WTC11 (cell line): ENCODE results near the gene ACVR2B. TPM values are rescaled to one million over a fixed set of nuclear protein-coding genes. Genes with fewer than 3 reads are reported as not detected.
A peak's percentile ranks its signal among the peaks of the same experiment; 100 is the strongest.
"Not testable (repeated sequence)": the region's sequence is repeated elsewhere in the genome, so short reads cannot be mapped to it uniquely, and the experiment has no call there.

Source experiments
- ATAC-seq: fragments of 200-7000 bp; cut with Tn5 transposase; 2 replicates; pipeline ENCODE4 v1.10.0; 2021; ENCODE audit warnings: mild to moderate bottlenecking, moderate library complexity
- CTCF ChIA-PET: fragments of 300-600 bp; sonication (Branson Sonifier 250); formaldehyde crosslinking; loops from one replicate; lab custom pipeline; 2021; ENCODE audit warnings: antibody characterized with exemption; lab: Charles Lee
- POLR2A ChIA-PET: fragments of 350-600 bp; sonication (Branson Sonifier 250); formaldehyde crosslinking; loops from one replicate; lab custom pipeline; 2021; ENCODE audit warnings: antibody characterized with exemption; lab: Charles Lee
- DNase-seq: peaks from one replicate; pipeline ENCODE4 v3.0.0; 2021; ENCODE audit warnings: low spot score
- H3K27ac Mint-ChIP-seq: 2 replicates; pipeline ENCODE4 v1.8.0; 2021; ENCODE audit warnings: mixed read lengths
- H3K27me3 Mint-ChIP-seq: 2 replicates; pipeline ENCODE4 v1.8.0; 2021; ENCODE audit warnings: low read depth, mild to moderate bottlenecking, moderate library complexity, mixed read lengths
- H3K36me3 Mint-ChIP-seq: 2 replicates; pipeline ENCODE4 v1.8.0; 2021; ENCODE audit warnings: mixed read lengths
- H3K4me1 Mint-ChIP-seq: 2 replicates; pipeline ENCODE4 v1.8.0; 2022; ENCODE audit warnings: mixed read lengths
- H3K4me3 Mint-ChIP-seq: 2 replicates; pipeline ENCODE4 v1.8.0; 2021; ENCODE audit warnings: mild to moderate bottlenecking, moderate library complexity, mixed read lengths
- H3K9me3 Mint-ChIP-seq: 2 replicates; pipeline ENCODE4 v1.8.0; 2021; ENCODE audit warnings: mixed read lengths
- ELF4 ChIP-seq: sonication (generic); formaldehyde crosslinking; IDR thresholded peaks from 2 replicates; pipeline ENCODE4 v1.8.1; 2022; ENCODE audit warnings: low read depth, mild to moderate bottlenecking, moderate library complexity, missing genetic modification reagents
- KAT7 ChIP-seq: sonication (generic); formaldehyde crosslinking; IDR thresholded peaks from 2 replicates; pipeline ENCODE4 v1.8.1; 2023; ENCODE audit warnings: missing genetic modification reagents, mild to moderate bottlenecking, borderline replicate concordance
- MYBL2 ChIP-seq: sonication (generic); formaldehyde crosslinking; IDR thresholded peaks from 2 replicates; pipeline ENCODE4 v1.8.1; 2023; ENCODE audit warnings: mild to moderate bottlenecking, moderate library complexity, missing genetic modification reagents
- TEAD4 ChIP-seq: sonication (generic); formaldehyde crosslinking; IDR thresholded peaks from 2 replicates; pipeline ENCODE4 v1.8.0; 2022; ENCODE audit warnings: mild to moderate bottlenecking, missing genetic modification reagents
- TP53 ChIP-seq: sonication (generic); formaldehyde crosslinking; IDR thresholded peaks from 2 replicates; pipeline ENCODE4 v1.8.1; 2023; ENCODE audit warnings: mild to moderate bottlenecking, missing genetic modification reagents
- total RNA-seq: library from RNA; stranded (reverse); gene quantifications from 3 replicates; pipeline ENCODE4 v1.2.3, GENCODE V29; 2021
- TF ChIP-seq, protein P1 (sequence below): sonication (generic); formaldehyde crosslinking; IDR thresholded peaks from 2 replicates; pipeline ENCODE4 v1.8.1; 2023; ENCODE audit warnings: mild to moderate bottlenecking, missing genetic modification reagents, moderate library complexity
- TF ChIP-seq, protein P2 (sequence below): sonication (generic); formaldehyde crosslinking; IDR thresholded peaks from 2 replicates; pipeline ENCODE4 v1.8.0; 2022; ENCODE audit warnings: missing genetic modification reagents
- TF ChIP-seq, protein P3 (sequence below): fragments of 250-450 bp; sonication (Bioruptor Pico); IDR thresholded peaks from 2 replicates; pipeline ENCODE4 v1.8.0; 2021; ENCODE audit warnings: mild to moderate bottlenecking

Gene ACVR2B
- total RNA-seq, 1 experiment from 2014 or later = 104 TPM

DNA sequence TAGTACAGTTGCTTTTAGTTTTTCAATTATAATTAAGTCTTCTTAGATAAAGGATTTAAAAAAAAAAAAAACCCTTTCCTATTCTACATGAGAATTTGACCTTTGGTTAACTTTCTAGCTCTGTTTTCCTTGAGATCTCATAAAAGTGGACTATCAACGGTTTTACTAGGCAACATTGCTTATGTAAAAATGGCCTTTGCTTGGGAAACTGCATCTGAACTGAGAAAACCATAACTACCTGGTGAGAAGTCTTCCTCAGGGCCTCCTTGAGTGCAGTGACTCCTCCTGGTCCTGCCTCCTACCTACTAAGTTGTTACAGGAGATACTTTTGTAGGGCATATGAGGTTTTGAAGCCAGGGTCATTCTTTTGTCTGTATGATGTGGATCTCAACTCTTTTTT is 42.1 kb upstream of the ACVR2B start (continued):
- TF ChIP-seq, protein P1, sequence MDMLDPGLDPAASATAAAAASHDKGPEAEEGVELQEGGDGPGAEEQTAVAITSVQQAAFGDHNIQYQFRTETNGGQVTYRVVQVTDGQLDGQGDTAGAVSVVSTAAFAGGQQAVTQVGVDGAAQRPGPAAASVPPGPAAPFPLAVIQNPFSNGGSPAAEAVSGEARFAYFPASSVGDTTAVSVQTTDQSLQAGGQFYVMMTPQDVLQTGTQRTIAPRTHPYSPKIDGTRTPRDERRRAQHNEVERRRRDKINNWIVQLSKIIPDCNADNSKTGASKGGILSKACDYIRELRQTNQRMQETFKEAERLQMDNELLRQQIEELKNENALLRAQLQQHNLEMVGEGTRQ = no peak
- TF ChIP-seq, protein P2, sequence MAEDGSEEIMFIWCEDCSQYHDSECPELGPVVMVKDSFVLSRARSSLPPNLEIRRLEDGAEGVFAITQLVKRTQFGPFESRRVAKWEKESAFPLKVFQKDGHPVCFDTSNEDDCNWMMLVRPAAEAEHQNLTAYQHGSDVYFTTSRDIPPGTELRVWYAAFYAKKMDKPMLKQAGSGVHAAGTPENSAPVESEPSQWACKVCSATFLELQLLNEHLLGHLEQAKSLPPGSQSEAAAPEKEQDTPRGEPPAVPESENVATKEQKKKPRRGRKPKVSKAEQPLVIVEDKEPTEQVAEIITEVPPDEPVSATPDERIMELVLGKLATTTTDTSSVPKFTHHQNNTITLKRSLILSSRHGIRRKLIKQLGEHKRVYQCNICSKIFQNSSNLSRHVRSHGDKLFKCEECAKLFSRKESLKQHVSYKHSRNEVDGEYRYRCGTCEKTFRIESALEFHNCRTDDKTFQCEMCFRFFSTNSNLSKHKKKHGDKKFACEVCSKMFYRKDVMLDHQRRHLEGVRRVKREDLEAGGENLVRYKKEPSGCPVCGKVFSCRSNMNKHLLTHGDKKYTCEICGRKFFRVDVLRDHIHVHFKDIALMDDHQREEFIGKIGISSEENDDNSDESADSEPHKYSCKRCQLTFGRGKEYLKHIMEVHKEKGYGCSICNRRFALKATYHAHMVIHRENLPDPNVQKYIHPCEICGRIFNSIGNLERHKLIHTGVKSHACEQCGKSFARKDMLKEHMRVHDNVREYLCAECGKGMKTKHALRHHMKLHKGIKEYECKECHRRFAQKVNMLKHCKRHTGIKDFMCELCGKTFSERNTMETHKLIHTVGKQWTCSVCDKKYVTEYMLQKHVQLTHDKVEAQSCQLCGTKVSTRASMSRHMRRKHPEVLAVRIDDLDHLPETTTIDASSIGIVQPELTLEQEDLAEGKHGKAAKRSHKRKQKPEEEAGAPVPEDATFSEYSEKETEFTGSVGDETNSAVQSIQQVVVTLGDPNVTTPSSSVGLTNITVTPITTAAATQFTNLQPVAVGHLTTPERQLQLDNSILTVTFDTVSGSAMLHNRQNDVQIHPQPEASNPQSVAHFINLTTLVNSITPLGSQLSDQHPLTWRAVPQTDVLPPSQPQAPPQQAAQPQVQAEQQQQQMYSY (CRISPR knock-in tag) = no peak
- TF ChIP-seq KAT7 (CRISPR knock-in tag) (no peak), MYBL2 (no peak)

DNA sequence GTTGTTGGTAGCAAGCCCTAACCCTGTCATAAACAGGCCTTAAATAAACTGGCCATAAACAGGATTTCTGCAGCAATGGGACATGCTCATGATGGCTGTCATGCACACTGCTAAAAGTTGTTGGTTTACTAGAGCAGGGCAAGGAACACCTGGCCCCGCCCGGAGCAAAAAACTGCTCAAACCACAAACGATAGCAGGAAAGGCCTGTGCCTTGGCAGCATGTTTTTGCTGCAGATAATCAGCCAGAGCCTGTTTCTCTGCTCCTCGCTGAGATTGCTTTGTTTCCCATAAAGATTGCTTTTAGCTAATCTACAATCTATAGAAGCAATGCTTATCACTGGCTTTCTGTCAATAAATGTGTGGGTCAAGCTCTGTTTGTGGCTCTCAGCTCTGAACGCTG is 32.9 kb upstream of the ACVR2B start:
- H3K27ac Mint-ChIP-seq, H3K4me3 Mint-ChIP-seq, CTCF ChIA-PET, ATAC-seq, POLR2A ChIA-PET, DNase-seq, H3K36me3 Mint-ChIP-seq, H3K27me3 Mint-ChIP-seq, H3K9me3 Mint-ChIP-seq: not testable (repeated sequence)
- H3K4me1 Mint-ChIP-seq = peaks cover 31% of the 10 kb centered on the region

DNA sequence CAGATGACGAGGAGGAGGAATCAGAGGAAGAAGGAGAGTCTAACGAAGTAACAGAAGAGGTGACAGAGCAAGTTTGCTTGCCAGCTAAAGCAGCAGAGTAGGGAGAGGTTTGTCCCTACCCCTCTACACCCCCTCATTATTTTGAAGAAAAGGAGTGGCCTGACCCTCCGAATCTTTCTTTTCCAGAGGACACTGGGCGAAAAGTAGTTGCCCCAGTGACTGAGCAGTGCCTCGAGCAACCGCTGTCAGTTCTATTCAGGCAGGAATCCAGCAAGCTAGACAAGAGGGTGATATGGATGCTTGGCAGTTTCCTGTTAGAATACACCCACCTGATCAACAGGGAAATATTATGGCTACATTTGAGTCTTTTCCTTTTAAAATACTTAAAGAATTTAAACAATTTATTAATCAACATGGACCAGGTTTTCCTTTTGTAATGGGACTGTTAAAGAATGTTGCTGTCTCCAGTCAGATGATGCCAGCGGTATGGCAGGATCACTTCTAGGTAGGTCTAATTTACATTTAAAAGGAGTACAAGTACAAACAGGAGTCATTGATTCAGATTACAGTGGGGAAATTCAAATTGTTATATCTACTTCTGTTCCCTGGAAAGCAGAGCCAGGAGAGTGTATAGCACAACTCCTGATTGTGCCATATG is 31.9 kb upstream of the ACVR2B start:
- Mint-ChIP-seq H3K36me3 (no peaks in the 10 kb centered on the region), H3K27ac (peak overlapping the region; percentile 94), H3K27me3 (no peaks in the 10 kb centered on the region), H3K4me1 (peaks cover 31% of the 10 kb centered on the region), H3K4me3 (peak overlapping the region; percentile 18; the same call in 1 of the 2 replicates), H3K9me3 (0 out of 2 replicates have a peak, but pooled peaks cover 3% of the 10 kb centered on the region)
- ChIA-PET POLR2A (interaction anchor here (0.7 kb wide), 1 partner anchor 34 kb away, joined by 3 read pairs; no protein-coding TSS in a partner anchor), CTCF (interaction anchor here (0.6 kb wide), 1 partner anchor 1120 kb away, joined by 3 read pairs; no protein-coding TSS in a partner anchor)
- ATAC-seq (peak; percentile 71), DNase-seq (no peak)
- no peak for TF ChIP-seq ELF4 (CRISPR knock-in tag)
- no peak for TF ChIP-seq TP53 (CRISPR knock-in tag)
- no peak for TF ChIP-seq TEAD4
- TF ChIP-seq, protein P3, sequence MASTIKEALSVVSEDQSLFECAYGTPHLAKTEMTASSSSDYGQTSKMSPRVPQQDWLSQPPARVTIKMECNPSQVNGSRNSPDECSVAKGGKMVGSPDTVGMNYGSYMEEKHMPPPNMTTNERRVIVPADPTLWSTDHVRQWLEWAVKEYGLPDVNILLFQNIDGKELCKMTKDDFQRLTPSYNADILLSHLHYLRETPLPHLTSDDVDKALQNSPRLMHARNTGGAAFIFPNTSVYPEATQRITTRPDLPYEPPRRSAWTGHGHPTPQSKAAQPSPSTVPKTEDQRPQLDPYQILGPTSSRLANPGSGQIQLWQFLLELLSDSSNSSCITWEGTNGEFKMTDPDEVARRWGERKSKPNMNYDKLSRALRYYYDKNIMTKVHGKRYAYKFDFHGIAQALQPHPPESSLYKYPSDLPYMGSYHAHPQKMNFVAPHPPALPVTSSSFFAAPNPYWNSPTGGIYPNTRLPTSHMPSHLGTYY = no peak

DNA sequence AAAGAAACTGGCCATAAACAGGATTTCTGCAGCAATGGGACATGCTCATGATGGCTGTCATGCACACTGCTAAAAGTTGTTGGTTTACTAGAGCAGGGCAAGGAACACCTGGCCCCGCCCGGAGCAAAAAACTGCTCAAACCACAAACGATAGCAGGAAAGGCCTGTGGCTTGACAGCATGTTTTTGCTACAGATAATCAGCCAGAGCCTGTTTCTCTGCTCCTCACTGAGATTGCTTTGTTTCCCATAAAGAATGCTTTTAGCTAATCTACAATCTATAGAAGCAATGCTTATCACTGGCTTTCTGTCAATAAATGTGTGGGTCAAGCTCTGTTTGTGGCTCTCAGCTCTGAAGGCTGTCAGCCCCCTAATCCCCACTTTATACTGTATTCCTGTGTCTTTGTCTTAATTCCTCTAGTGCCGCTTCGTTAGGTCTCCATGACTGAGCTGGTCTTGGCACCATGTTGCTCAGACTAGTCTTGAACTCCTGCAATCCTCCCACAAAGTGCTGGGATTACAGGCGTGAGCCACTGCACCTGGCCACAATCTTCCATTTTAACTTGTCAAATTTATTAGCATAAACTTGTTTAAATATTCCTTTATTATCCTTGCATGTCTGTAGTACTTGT is 26.8 kb upstream of the ACVR2B start:
- peaks cover 24% of the 10 kb centered on the region for H3K36me3 Mint-ChIP-seq
- H3K27me3 Mint-ChIP-seq, ATAC-seq, H3K4me3 Mint-ChIP-seq, H3K27ac Mint-ChIP-seq, POLR2A ChIA-PET, DNase-seq: not testable (repeated sequence)
- CTCF ChIA-PET = interaction anchor here (1.7 kb wide), 1 partner anchor 80 kb away, joined by 3 read pairs; the partner anchor contains the start of gene XYLB
- peaks cover 13% of the 10 kb centered on the region for H3K4me1 Mint-ChIP-seq
- H3K9me3 Mint-ChIP-seq = peaks cover 35% of the 10 kb centered on the region

DNA sequence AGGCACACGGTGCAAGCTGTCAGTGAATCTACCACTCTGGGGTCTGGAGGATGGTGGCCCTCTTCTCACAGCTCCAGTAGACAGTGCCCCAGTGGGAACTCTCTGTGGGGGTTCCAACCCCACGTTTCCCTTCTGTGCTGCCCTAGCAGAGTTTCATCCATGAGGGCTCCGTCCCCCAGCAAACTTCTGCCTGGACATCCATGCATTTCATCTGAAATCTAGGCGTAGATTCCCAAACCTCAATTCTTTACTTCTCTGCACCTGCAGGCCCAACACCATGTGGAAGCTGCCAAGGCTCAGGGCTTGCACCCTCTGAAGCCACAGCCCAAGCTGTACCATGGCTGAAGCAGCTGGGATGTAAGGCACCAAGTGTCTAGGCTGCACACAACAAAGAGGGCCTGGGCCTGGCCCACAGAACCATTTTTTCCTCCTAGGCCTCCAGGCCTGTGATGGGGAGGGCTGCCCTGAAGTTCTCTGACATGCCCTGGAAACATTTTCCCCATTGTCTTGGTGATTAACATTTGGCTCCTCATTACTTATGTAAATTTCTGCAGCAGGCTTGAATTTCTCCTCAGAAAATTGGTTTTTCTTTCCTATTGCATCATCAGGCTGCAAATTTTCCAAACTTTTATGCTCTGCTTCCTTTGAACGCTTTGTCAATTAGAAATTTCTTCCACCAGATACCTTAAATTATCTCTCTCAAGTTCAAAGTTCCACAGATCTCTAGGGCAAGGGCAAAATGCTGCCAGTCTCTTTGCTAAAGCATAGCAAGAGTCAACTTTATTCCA is 20.6 kb upstream of the ACVR2B start:
- Mint-ChIP-seq H3K9me3 (peaks cover 86% of the 10 kb centered on the region), H3K27me3 (peaks cover 33% of the 10 kb centered on the region), H3K36me3 (peaks cover 68% of the 10 kb centered on the region)
- DNase-seq, CTCF ChIA-PET, ATAC-seq, H3K4me1 Mint-ChIP-seq, POLR2A ChIA-PET, H3K4me3 Mint-ChIP-seq, H3K27ac Mint-ChIP-seq: not testable (repeated sequence)

DNA sequence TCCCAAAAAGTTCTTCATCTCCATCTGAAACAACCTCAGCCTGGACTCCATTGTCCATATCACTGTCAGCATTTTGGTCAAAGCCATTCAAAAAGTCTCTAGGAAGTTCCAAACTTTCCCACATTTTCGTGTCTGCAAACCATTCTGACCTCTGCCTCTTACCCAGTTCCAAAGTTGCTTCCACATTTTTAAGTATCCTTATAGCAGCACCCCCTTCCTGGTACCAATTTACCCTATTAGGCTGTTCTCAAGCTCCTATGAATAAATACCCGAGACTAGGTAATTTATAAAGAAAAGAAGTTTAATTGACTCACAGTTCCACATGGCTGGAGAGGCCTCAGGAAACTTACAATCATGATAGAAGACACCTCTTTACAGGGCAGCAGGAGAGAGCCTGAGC is 20.0 kb upstream of the ACVR2B start:
- H3K4me1 Mint-ChIP-seq, DNase-seq, H3K27ac Mint-ChIP-seq, ATAC-seq, CTCF ChIA-PET, POLR2A ChIA-PET, H3K4me3 Mint-ChIP-seq: not testable (repeated sequence)
- Mint-ChIP-seq H3K27me3 (peaks cover 33% of the 10 kb centered on the region), H3K9me3 (peaks cover 90% of the 10 kb centered on the region), H3K36me3 (peaks cover 71% of the 10 kb centered on the region)

DNA sequence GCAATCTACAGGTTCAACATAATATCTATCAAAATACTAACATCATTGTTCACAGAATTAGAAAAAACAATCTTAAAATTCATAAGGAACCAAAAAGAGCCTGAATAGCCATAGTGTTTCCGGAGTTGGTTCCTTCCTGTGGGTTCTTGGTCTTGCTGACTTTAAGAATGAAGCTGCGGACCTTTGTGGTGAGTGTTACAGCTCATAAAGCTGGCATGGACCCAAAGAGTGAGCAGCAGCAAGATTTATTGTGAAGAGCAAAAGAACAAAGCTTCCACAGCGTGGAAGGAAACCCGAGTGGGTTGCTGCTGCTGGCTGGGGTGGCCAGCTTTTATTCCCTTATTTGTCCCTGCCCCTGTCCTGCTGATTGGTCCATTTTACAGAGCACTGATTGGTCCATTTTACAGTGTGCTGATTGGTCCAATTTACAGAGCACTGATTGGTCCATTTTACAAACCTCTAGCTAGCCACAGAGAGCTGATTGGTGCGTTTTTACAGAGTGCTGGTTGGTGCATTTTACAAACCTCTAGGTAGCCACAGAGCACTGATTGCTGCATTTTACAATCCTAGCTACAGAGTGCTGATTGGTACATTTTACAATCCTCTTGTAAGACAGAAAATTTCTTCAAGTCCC is 15.1 kb upstream of the ACVR2B start:
- POLR2A ChIA-PET, DNase-seq, H3K27ac Mint-ChIP-seq, H3K4me1 Mint-ChIP-seq, CTCF ChIA-PET, H3K4me3 Mint-ChIP-seq, ATAC-seq: not testable (repeated sequence)
- Mint-ChIP-seq H3K36me3 (peaks cover 46% of the 10 kb centered on the region), H3K27me3 (peaks cover 22% of the 10 kb centered on the region), H3K9me3 (peaks cover 67% of the 10 kb centered on the region)

DNA sequence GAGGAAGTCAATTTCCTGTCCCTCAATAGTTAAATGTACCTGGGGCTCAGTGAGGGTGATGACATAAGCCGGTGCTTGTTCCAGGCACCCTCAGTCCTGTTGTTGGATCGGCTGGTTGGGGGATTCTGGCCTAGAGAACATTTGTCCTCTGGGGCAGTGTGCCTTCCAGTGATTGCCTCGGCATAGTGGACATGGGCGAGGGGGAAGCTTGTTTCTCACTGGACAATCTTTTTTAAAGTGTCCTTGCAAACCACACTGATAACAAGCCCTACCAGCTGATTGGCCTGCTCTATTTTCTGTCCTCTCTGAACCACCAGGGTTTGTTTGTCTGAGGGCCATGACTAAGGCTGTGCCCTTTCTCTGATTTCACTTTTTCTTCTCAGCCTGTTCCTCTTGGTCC is 10.5 kb upstream of the ACVR2B start:
- POLR2A ChIA-PET, H3K4me1 Mint-ChIP-seq, H3K27me3 Mint-ChIP-seq, H3K27ac Mint-ChIP-seq, DNase-seq, H3K4me3 Mint-ChIP-seq, ATAC-seq: not testable (repeated sequence)
- CTCF ChIA-PET = interaction anchor here (0.7 kb wide), 1 partner anchor 845 kb away, joined by 5 read pairs; no protein-coding TSS in a partner anchor
- H3K9me3 Mint-ChIP-seq = peaks cover 45% of the 10 kb centered on the region
- H3K36me3 Mint-ChIP-seq = peaks cover 17% of the 10 kb centered on the region
